Measurements from ENCODE around the gene COPZ1. TPM values are rescaled to one million over a fixed set of nuclear protein-coding genes. Genes with fewer than 3 reads are reported as not detected.

Gene COPZ1
- total and polyA plus RNA-seq, 4 donors = 54.1 to 72.1 (median 67.2) TPM

- DNase-seq (no peak), ATAC-seq (ENCODE audit: low FRiP score) (no peak)
- Histone ChIP-seq H3K4me1 (ENCODE audit: control insufficient read depth in 1 of 2, insufficient read depth in 2 of 2, low read length in 2 of 2) (no peaks in the 10 kb centered on the region), H3K4me3 (ENCODE audit: low read length in 2 of 2) (peak overlapping the region; percentile 15 to 31), H3K27ac (ENCODE audit: low read depth in 1 of 2, low read length in 2 of 2) (peak overlapping the region in 1 of 2 donors; percentile 43), H3K9me3 (ENCODE audit: control insufficient read depth, low read length) (no peaks in the 10 kb centered on the region), H3K27me3 (ENCODE audit: control insufficient read depth in 1 of 2, insufficient read depth in 2 of 2, low read length in 1 of 2) (no peaks in the 10 kb centered on the region), H3K36me3 (ENCODE audit: control insufficient read depth in 1 of 2, insufficient read depth in 2 of 2, low read length in 1 of 2) (no peaks in the 10 kb centered on the region)
- WGBS, 2 donors = 3 to 6% methylated on average over 15 of the region's 15 CpGs
- intact Hi-C loops (cut with DNase I) = loop anchor here (2.0 to 5.0 kb wide), 2 partner anchors 22 to 141 kb away; no protein-coding TSS in a partner anchor
These were observed 33.4 kb downstream of the COPZ1 start for GRCh38 chr12:54358191-54358944.

- Histone ChIP-seq H3K9me3 (ENCODE audit: control insufficient read depth, low read length) (no peaks in the 10 kb centered on the region), H3K36me3 (ENCODE audit: control insufficient read depth in 1 of 2, insufficient read depth in 2 of 2, low read length in 1 of 2) (no peaks in the 10 kb centered on the region), H3K4me3 (ENCODE audit: low read length in 2 of 2) (peak overlapping the region; percentile 31 to 40), H3K27me3 (ENCODE audit: control insufficient read depth in 1 of 2, insufficient read depth in 2 of 2, low read length in 1 of 2) (no peaks in the 10 kb centered on the region), H3K27ac (ENCODE audit: low read depth in 1 of 2, low read length in 2 of 2) (peak overlapping the region; percentile 9 to 75), H3K4me1 (ENCODE audit: control insufficient read depth in 1 of 2, insufficient read depth in 2 of 2, low read length in 2 of 2) (no peaks in the 10 kb centered on the region)
- 1% methylated on average over 39 to 40 of the region's 40 CpGs for WGBS, 2 donors
- intact Hi-C loops (cut with DNase I) = loop anchor here (2.0 to 5.0 kb wide), 2 partner anchors 22 to 142 kb away; no protein-coding TSS in a partner anchor
- ATAC-seq (ENCODE audit: low FRiP score) (peak; percentile 95), DNase-seq (peak; percentile 96 to 97)
These were observed 34.2 kb downstream of the COPZ1 start for GRCh38 chr12:54358945-54359761.

GRCh38 chr12:54359762-54360351, 34.9 kb downstream of the COPZ1 start:
- DNase-seq (no peak), ATAC-seq (ENCODE audit: low FRiP score) (no peak)
- Histone ChIP-seq H3K27me3 (ENCODE audit: control insufficient read depth in 1 of 2, insufficient read depth in 2 of 2, low read length in 1 of 2) (no peaks in the 10 kb centered on the region), H3K27ac (ENCODE audit: low read depth in 1 of 2, low read length in 2 of 2) (peak overlapping the region; percentile 9 to 75), H3K9me3 (ENCODE audit: control insufficient read depth, low read length) (no peaks in the 10 kb centered on the region), H3K4me1 (ENCODE audit: control insufficient read depth in 1 of 2, insufficient read depth in 2 of 2, low read length in 2 of 2) (no peaks in the 10 kb centered on the region), H3K4me3 (ENCODE audit: low read length in 2 of 2) (peak overlapping the region; percentile 4 to 40), H3K36me3 (ENCODE audit: control insufficient read depth in 1 of 2, insufficient read depth in 2 of 2, low read length in 1 of 2) (no peaks in the 10 kb centered on the region)
- intact Hi-C loops (cut with DNase I) = loop anchor here (2.0 to 10.0 kb wide), 5 partner anchors 23 to 143 kb away; no protein-coding TSS in a partner anchor
- 41 to 47% methylated on average over 9 of the region's 9 CpGs for WGBS, 2 donors

- ATAC-seq (ENCODE audit: low FRiP score) = peak; percentile 57
- no peaks in the 10 kb centered on the region for H3K9me3 ChIP-seq (ENCODE audit: control insufficient read depth, low read length)
- WGBS, 2 donors = 51 to 53% methylated on average over 16 of the region's 16 CpGs
- no peak overlapping the region for H3K4me3 ChIP-seq (ENCODE audit: low read length in 2 of 2)
- no peaks in the 10 kb centered on the region for H3K4me1 ChIP-seq (ENCODE audit: control insufficient read depth in 1 of 2, insufficient read depth in 2 of 2, low read length in 2 of 2)
- no peaks in the 10 kb centered on the region for H3K36me3 ChIP-seq (ENCODE audit: control insufficient read depth in 1 of 2, insufficient read depth in 2 of 2, low read length in 1 of 2)
- H3K27ac ChIP-seq (ENCODE audit: low read depth in 1 of 2, low read length in 2 of 2) = no peak overlapping the region
- DNase-seq = peak; percentile 82 to 89
- H3K27me3 ChIP-seq (ENCODE audit: control insufficient read depth in 1 of 2, insufficient read depth in 2 of 2, low read length in 1 of 2) = no peaks in the 10 kb centered on the region
- intact Hi-C loops (cut with DNase I) = loop anchor here (2.0 to 10.0 kb wide), 3 partner anchors 64 to 140 kb away; no protein-coding TSS in a partner anchor
These were observed 36.0 kb downstream of the COPZ1 start for GRCh38 chr12:54360717-54361456.

GRCh38 chr12:54363047-54363446, 38.1 kb downstream of the COPZ1 start:
- no peaks in the 10 kb centered on the region for H3K9me3 ChIP-seq (ENCODE audit: control insufficient read depth, low read length)
- no peaks in the 10 kb centered on the region for H3K4me1 ChIP-seq (ENCODE audit: control insufficient read depth in 1 of 2, insufficient read depth in 2 of 2, low read length in 2 of 2)
- ATAC-seq (ENCODE audit: low FRiP score) (no peak), DNase-seq (peak in 1 of 2 donors; percentile 49)
- H3K27ac ChIP-seq (ENCODE audit: low read depth in 1 of 2, low read length in 2 of 2) = no peak overlapping the region
- no peak overlapping the region for H3K4me3 ChIP-seq (ENCODE audit: low read length in 2 of 2)
- intact Hi-C loops (cut with DNase I) = loop anchor here (5.0 to 10.0 kb wide), 2 partner anchors 66 to 108 kb away; no protein-coding TSS in a partner anchor
- H3K27me3 ChIP-seq (ENCODE audit: control insufficient read depth in 1 of 2, insufficient read depth in 2 of 2, low read length in 1 of 2) = no peaks in the 10 kb centered on the region
- WGBS, 2 donors = 80 to 82% methylated on average over 8 of the region's 8 CpGs
- H3K36me3 ChIP-seq (ENCODE audit: control insufficient read depth in 1 of 2, insufficient read depth in 2 of 2, low read length in 1 of 2) = no peaks in the 10 kb centered on the region

GRCh38 chr12:54363618-54364017, 38.7 kb downstream of the COPZ1 start:
- H3K36me3 ChIP-seq (ENCODE audit: control insufficient read depth in 1 of 2, insufficient read depth in 2 of 2, low read length in 1 of 2) = no peaks in the 10 kb centered on the region
- H3K4me1 ChIP-seq (ENCODE audit: control insufficient read depth in 1 of 2, insufficient read depth in 2 of 2, low read length in 2 of 2) = no peaks in the 10 kb centered on the region
- no peaks in the 10 kb centered on the region for H3K27me3 ChIP-seq (ENCODE audit: control insufficient read depth in 1 of 2, insufficient read depth in 2 of 2, low read length in 1 of 2)
- H3K4me3 ChIP-seq (ENCODE audit: low read length in 2 of 2) = no peak overlapping the region
- intact Hi-C loops (cut with DNase I) = loop anchor here (5.0 to 10.0 kb wide), 2 partner anchors 66 to 109 kb away; no protein-coding TSS in a partner anchor
- no peaks in the 10 kb centered on the region for H3K9me3 ChIP-seq (ENCODE audit: control insufficient read depth, low read length)
- DNase-seq (no peak), ATAC-seq (ENCODE audit: low FRiP score) (no peak)
- H3K27ac ChIP-seq (ENCODE audit: low read depth in 1 of 2, low read length in 2 of 2) = no peak overlapping the region
- WGBS, 2 donors = 85 to 90% methylated on average over 6 of the region's 6 CpGs

GRCh38 chr12:54364413-54364812, 39.5 kb downstream of the COPZ1 start, which contains the start of gene GPR84:
TSS of gene GPR84 (minus strand) at chr12:54364486. CDS start at chr12:54363851, 635 bp downstream.
- intact Hi-C loops (cut with DNase I) = loop anchor here (5.0 to 10.0 kb wide), 2 partner anchors 67 to 110 kb away; no protein-coding TSS in a partner anchor
- Histone ChIP-seq H3K27me3 (ENCODE audit: control insufficient read depth in 1 of 2, insufficient read depth in 2 of 2, low read length in 1 of 2) (no peaks in the 10 kb centered on the region), H3K4me3 (ENCODE audit: low read length in 2 of 2) (no peak within 1 kb of the TSS), H3K36me3 (ENCODE audit: control insufficient read depth in 1 of 2, insufficient read depth in 2 of 2, low read length in 1 of 2) (no peaks in the 10 kb centered on the region), H3K9me3 (ENCODE audit: control insufficient read depth, low read length) (no peaks in the 10 kb centered on the region), H3K4me1 (ENCODE audit: control insufficient read depth in 1 of 2, insufficient read depth in 2 of 2, low read length in 2 of 2) (no peaks in the 10 kb centered on the region), H3K27ac (ENCODE audit: low read depth in 1 of 2, low read length in 2 of 2) (no peak within 1 kb of the TSS)
- ATAC-seq (ENCODE audit: low FRiP score) (no peak), DNase-seq (no peak)
- WGBS, 2 donors = 76 to 80% methylated on average over 4 of the region's 4 CpGs

All from aorta (tissue), 5 donors.